Kasumi-1 (cell line): Measurements from ENCODE around the gene HSPG2.
A peak's percentile ranks its signal among the peaks of the same experiment; 100 is the strongest.
"Not testable (repeated sequence)": the region's sequence is repeated elsewhere in the genome, so short reads cannot be mapped to it uniquely, and the experiment has no call there.

Source experiments
- DNase-seq, 2 experiments: peaks; one replicate each; lab custom pipeline; 2025; lab: John Stamatoyannopoulos, UW

The HSPG2 gene

GRCh38 chr1:21783679-21784603 lies 153.2 kb downstream of the HSPG2 start:
- DNase-seq: peak; percentile 89 to 95

DNA sequence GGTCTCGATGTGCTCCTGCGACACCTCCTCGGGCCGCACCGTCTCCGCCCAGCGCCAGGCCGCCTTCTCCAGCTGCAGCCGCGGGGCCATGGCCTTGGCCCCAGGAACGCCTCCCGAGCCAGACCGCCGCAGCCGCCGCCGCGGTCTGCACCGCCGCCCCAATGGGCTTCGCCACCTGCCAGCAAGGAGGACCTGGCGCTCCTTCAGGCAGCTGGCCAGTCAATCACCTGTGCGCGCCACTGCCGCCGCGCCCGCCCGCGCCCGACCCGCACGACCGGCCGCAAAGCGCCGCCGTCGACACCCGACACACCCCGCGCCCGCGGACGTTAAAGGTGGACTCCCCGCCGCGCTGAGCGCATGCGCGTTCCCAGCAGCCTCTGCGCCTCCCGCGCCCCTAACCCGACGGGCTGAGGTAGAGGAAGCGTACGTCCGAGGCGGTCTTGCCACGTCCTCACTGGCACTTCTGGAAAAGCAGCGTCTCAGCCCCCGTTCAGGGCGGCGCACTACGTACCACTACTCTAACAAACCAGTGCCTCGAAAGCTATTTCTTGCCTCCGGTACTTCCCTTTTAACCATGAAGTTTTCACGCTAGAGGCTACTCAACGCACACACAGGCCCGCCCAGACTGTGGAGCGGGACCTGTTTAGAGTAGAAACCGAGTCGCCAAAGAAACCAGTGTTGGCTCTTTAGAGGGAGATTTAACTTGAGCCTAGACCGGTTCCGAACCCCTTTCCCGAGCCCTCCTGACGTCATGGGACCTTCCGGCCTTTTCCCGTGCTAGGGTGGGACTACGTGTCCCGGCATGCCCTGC lies 154.0 kb downstream of the HSPG2 start, which contains the start of gene USP48:
Gene USP48 (minus strand): TSS at position 282 of the 811 bp plus-strand sequence. CDS start 192 bp downstream, at position 90.
- peak; percentile 86 to 90 for DNase-seq

GRCh38 chr1:21782349-21782867 lies 154.7 kb downstream of the HSPG2 start:
- DNase-seq: peak; percentile 49 to 65

GRCh38 chr1:21781815-21782348 lies 155.2 kb downstream of the HSPG2 start:
- DNase-seq: peak; percentile 33 to 49

GRCh38 chr1:21779613-21780521 lies 157.2 kb downstream of the HSPG2 start:
- no peak for DNase-seq

DNA sequence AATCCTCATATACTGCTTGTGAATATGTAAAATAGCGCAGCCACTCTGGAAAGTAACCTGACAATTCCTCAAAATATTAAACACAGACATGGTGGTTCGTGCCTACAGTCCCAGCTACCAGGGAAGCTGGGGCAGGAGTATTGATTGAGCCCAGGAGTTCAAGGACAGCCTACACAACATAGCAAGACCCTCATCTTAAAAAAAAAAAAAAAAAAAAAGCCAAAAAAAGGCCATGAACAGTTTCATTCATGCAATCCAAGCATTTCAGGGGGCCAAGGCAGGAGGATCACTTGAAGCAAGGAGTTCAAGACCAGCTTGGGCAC lies 158.7 kb downstream of the HSPG2 start:
- no peak for DNase-seq

DNA sequence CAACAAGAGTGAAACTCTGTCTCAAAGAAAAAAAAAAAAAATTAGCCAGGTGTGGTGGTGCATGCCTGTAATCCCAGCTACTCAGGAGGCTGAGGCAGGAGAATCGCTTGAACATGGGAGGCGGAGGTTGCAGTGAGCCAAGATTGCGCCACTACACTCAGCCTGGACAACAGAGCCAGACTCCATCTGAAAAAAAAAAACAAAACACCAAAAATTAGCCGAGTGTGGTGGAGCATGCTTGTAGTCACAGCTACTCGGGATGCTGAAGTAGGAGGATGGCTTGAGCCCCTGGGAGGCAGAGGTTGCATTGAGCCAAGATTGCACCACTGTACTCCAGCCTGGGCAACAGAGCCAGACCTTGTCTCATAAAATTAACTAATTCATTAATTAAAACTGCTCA lies 160.2 kb downstream of the HSPG2 start:
- not testable (repeated sequence) for DNase-seq

- DNase-seq: no peak
These were observed 161.0 kb downstream of the HSPG2 start for GRCh38 chr1:21775985-21776562.

DNA sequence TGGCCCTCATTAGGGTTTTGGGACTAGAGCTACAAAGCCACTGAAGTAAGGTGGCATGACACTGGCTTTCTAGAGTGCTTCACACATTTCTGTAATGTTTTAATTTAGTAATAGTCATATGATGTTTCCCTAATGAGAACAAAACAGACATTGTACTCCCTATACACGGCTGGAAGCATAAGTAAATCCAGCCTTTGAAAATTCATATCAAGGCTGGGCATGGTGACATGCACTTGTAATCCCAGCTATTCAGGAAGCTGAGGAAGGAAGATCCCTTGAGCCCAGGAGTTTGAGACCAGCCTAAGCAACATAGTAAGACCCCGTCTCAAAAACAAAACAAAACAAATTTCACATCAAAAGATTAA lies 161.6 kb downstream of the HSPG2 start:
- no peak for DNase-seq

DNA sequence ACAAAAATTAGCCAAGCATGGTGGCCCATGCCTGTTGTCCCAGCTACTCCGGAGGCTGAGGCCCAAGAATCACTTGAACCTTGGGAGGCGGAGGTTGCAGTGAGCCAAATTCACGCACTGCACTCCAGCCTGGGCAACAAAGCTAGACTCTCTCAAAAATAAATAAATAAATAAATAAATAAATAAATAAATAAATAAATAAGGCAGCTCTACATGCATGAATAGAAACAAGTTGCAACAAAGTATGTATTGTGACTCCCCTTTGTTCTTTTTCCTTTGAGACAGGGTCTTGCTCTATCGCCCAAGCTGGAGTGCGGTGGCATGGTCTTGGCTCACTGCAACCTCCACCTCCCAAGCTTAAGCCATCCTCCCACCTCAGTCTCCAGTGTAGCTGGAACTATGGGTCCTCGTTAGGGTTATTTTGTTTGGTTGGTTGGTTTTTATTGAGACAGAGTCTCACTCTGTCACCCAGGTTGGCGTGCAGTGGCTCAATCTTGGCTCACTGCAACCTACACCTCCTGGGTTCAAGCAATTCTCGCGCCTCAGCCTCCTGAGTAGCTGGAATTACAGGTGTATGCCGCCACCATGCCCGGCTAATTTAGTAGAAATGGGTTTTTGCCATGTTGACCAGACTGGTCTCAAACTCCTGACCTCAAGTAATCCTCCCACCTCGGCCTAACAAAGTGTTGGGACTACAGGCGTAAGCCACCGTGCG lies 162.1 kb downstream of the HSPG2 start:
- DNase-seq: no peak

DNA sequence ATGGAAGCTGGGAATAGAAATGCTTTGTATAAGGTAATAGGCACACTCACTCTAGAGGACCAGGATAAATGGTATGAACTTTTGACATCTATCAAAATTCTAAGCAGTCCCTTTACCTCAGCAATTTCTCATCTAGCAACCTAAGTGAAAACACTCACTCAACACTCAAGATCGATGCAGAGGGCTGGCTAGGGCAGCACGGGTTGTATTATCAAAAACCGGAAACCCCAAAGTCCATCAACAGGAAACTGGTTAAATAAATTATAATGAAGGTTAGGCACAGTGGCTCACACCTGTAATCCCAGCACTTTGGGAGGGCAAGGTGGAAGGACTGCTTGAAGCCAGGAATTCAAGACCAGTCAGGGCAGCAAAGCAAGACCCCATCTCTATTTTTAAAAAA lies 163.5 kb downstream of the HSPG2 start:
- DNase-seq: no peak
